Lower leg skin (tissue), 4 donors: Measurements from ENCODE around the gene ANKS6. TPM values are rescaled to one million over a fixed set of nuclear protein-coding genes. Genes with fewer than 3 reads are reported as not detected.

Source experiments
- DNase-seq, 2 donors: peaks; one replicate each; pipeline ENCODE4 v3.0.0-alpha.2; 2019; ENCODE audit warnings: low spot score in 2 of 2
- H3K4me3 ChIP-seq: fragments of 200-600 bp; sonication (generic); 2 replicates; pipeline ENCODE4 v1.5.1; 2017; ENCODE audit warnings: mild to moderate bottlenecking, low read depth; ENCODE audit not compliant: poor library complexity, severe bottlenecking
- POLR2A ChIP-seq, 2 donors: fragments of 450-650 bp; IDR thresholded peaks; one replicate each; pipeline ENCODE4 v1.6.1; 2016 to 2017; ENCODE audit warnings: antibody characterized with exemption in 2 of 2, mild to moderate bottlenecking in 1 of 2, moderate library complexity in 1 of 2
- WGBS, 2 donors: methylation state at CpG; one replicate each; pipeline ENCODE4 v1.1.5; 2018; 5-methylcytosine and 5-hydroxymethylcytosine counted together
- intact Hi-C: fragments of 100-400 bp; cut with DNase I; formaldehyde crosslinking; loops from one replicate; pipeline ENCODE4 v1.15.0; 2023; ENCODE audit warnings: low total_unique reads
- total RNA-seq, 4 donors: library from RNA; depleted of rRNA; stranded (reverse); fragments of >200 nt; gene quantifications; one replicate each; pipeline ENCODE4 v1.1.0, GENCODE V29; 2016
- TF ChIP-seq, protein P1 (sequence below), 3 donors: fragments of 450-650 bp; IDR thresholded peaks; one replicate each; pipeline ENCODE4 v1.5.1; 2016; ENCODE audit warnings: antibody characterized with exemption in 3 of 3, mild to moderate bottlenecking in 3 of 3, moderate library complexity in 2 of 3

ANKS6 gene
- total RNA-seq, 4 donors from 2014 or later: 11.3 to 28.0 (median 19.1) TPM

DNA sequence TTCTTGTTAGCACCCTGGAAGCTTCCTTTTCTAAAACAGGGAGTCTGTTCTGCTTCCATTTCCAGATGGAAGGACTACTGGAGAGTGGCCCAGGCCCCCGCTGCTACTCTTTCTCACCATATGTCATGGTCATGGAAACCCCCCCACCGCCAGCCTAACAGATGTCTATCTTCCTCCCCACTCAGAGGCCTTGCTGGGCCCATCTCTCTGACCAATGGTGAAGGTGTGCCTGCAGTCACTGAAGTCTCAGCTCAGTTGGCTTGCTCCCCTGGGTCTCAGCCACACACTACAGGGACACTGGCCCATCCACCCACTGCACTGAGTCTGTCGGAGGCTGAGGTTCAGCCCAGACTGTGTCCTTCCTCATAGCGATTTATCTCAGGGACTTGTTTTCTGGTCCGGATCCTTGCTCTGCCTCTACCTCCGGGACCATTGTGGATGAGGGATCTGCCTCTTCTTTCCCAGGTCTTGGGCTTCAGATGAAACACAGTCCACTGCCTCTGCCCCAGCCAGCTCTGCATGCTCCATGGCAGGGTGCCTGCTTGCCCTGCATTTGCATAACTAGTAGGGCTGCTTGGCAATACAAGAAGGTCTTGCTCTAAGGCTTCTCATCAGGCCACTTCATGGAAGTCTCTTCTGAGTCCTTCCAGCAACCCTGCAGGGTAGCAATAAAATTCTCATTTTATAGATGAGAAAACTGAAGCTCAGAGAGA, 42.0 kb upstream of the ANKS6 start:
- intact Hi-C loops: no loop called here
- 94 to 97% methylated on average over 6 of the region's 6 CpGs for WGBS, 2 donors
- DNase-seq: no peak
- no peak for TF ChIP-seq POLR2A (IDR thresholded peaks at IDR 0.05)
- TF ChIP-seq, protein P1, sequence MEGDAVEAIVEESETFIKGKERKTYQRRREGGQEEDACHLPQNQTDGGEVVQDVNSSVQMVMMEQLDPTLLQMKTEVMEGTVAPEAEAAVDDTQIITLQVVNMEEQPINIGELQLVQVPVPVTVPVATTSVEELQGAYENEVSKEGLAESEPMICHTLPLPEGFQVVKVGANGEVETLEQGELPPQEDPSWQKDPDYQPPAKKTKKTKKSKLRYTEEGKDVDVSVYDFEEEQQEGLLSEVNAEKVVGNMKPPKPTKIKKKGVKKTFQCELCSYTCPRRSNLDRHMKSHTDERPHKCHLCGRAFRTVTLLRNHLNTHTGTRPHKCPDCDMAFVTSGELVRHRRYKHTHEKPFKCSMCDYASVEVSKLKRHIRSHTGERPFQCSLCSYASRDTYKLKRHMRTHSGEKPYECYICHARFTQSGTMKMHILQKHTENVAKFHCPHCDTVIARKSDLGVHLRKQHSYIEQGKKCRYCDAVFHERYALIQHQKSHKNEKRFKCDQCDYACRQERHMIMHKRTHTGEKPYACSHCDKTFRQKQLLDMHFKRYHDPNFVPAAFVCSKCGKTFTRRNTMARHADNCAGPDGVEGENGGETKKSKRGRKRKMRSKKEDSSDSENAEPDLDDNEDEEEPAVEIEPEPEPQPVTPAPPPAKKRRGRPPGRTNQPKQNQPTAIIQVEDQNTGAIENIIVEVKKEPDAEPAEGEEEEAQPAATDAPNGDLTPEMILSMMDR (IDR thresholded peaks at IDR 0.05): no peak
- H3K4me3 ChIP-seq: no peak overlapping the region

GRCh38 chr9:98837516-98837915, 41.2 kb upstream of the ANKS6 start:
- WGBS, 2 donors: 90% methylated on average over 4 of the region's 4 CpGs
- intact Hi-C loops: no loop called here
- H3K4me3 ChIP-seq: no peak overlapping the region
- DNase-seq: no peak
- TF ChIP-seq, protein P1 (IDR thresholded peaks at IDR 0.05): no peak
- no peak for TF ChIP-seq POLR2A (IDR thresholded peaks at IDR 0.05)

GRCh38 chr9:98836206-98836605, 39.9 kb upstream of the ANKS6 start:
- intact Hi-C loops: no loop called here
- no peak for DNase-seq
- TF ChIP-seq POLR2A (IDR thresholded peaks at IDR 0.05): no peak
- TF ChIP-seq, protein P1 (IDR thresholded peaks at IDR 0.05): no peak
- WGBS, 2 donors: 75 to 76% methylated on average over 4 of the region's 4 CpGs
- no peak overlapping the region for H3K4me3 ChIP-seq

DNA sequence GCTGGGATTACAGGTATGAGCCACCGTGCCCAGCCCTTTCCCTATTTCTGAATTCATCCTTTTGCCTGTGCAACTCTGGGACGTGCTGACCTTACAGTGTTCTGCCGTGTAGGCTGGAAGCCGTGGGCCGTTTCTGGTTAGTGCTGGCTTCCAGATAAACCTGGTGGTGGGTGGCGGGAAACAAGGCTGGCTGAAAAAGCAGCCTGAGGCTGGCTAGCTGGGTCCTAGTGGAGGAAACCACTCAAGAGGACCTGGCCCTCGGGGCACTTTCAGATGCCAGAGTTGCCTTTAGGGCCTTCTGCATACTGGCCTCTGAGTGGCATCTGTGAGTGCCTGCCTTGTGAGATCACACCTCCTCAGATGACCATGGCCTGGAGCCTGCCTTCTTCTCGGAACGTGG, 38.0 kb upstream of the ANKS6 start:
- intact Hi-C loops: no loop called here
- no peak for DNase-seq
- TF ChIP-seq, protein P1 (IDR thresholded peaks at IDR 0.05): no peak
- TF ChIP-seq POLR2A (IDR thresholded peaks at IDR 0.05): no peak
- WGBS, 2 donors: 91 to 93% methylated on average over 9 of the region's 9 CpGs
- H3K4me3 ChIP-seq: no peak overlapping the region

DNA sequence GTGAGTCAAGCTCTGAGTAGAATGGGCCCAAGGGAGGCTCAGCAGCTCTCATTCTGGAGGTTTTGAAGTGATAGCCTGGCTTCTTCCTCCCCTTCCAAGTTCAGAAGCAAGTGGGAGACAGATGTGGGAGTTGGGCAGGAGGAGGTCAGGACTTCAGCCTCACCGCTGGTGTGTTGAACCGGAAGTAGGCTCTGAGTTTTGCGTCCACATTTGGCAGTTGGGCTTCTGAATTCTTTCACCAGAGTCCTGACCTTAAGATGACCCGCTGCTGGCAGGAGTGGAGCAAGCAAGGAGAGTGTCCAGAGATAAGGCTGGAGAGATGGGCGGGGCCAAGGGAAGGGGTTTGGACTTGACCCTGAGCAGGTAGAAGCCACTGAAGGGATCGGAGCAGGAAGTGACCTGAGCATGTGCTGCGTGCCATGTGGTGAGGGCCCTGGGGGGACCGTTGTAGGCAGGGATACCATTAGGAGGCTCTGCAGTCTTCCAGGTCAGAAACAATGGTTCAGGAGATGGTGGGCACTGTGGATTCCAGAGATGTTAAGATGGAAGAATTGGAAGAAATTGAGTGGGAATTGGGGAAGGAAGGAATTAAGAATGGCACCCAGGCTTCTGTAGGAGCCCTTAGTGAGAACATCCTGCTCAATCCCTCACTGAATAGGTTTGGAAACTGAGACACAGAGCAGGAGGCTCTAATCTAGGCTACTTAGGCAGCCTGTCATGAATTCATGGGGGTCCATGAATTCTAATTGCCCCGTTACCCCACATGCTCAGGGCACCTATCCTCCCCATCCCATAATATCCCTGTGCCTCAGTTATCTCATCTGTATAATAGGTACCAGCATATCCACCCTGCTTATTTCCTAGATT, 37.0 kb upstream of the ANKS6 start:
- TF ChIP-seq POLR2A (IDR thresholded peaks at IDR 0.05): no peak
- TF ChIP-seq, protein P1 (IDR thresholded peaks at IDR 0.05): no peak
- DNase-seq: no peak
- intact Hi-C loops: no loop called here
- WGBS, 2 donors: 85 to 88% methylated on average over 9 of the region's 9 CpGs
- H3K4me3 ChIP-seq: no peak overlapping the region
